GM21423 (cell line): ENCODE measurements around the gene MMP15.
"Not testable (repeated sequence)": the region's sequence is repeated elsewhere in the genome, so short reads cannot be mapped to it uniquely, and the experiment has no call there.

Experiments used
- ATAC-seq: cut with Tn5 transposase; IDR thresholded peaks from one replicate; pipeline ENCODE4 v1.9.1; 2021; ENCODE audit warnings: mild to moderate bottlenecking, moderate library complexity; ENCODE audit not compliant: unreplicated experiment

Gene MMP15

DNA sequence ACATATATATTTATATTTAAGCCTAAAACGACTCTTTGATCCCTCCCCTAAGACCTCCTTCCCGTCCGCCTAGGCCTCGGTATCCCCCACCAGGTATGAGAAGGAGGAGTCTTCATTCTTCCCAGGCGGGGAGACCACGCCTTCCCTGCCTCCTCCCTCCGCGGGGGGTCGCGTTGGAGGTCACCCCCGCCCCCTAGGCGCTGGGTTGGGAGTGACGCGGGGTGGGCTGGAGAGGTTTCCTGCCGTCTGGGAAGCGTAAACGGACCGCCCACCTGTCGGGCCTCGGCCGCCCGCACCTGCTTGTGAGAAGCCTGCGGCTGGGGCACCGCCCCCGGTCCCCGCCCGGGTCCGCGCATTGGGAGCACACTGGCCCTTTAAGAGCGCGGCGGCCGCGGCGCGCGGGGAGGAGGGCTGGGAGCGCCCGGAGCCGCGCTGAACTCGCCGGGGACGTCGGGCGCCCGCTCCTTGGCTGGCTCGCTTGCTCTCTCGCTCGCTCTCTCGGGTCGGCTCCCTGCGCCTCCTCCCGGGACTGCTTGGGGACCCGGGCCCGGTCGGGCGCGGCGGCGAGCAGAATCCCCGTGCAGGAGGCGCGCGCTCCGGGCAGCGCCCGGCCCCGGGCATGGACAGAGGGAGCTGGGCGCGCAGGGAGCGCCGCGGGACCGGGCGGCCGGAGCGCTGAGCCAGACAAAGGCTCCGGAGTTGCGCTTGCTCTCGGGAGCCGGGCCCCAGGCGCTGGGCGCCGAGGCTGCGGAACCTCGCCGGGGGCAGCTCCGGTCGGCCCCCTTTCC is at the start of gene MMP15:
TSS of gene MMP15 (plus strand) at position 404 of the 788 bp plus-strand sequence. CDS start 597 bp downstream, outside the sequence.
- peak; percentile 64 for ATAC-seq

DNA sequence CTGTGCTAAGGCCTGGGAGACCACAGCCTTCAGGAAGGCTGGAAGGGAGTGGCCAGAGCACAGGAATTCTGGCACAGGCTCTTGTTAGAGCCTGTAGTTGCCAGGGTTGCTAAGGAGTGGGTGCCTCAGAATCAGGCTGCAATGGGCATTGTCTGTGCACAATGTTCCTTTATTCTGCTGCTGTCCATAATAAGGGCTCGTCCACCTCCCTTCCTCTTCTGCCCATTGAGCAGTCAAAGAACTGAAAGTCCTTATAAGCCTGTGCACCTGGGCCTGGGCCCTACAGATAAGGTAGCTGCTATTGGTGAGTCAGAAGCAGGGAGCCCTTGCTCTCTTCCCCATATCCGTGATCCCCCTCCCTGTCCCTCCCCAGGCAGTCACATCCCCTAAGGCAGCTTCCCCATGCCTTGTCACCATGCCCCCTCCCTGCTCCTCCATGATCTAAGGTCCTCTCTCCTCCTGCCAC is 49.2 kb upstream of the MMP15 start:
- no peak for ATAC-seq

DNA sequence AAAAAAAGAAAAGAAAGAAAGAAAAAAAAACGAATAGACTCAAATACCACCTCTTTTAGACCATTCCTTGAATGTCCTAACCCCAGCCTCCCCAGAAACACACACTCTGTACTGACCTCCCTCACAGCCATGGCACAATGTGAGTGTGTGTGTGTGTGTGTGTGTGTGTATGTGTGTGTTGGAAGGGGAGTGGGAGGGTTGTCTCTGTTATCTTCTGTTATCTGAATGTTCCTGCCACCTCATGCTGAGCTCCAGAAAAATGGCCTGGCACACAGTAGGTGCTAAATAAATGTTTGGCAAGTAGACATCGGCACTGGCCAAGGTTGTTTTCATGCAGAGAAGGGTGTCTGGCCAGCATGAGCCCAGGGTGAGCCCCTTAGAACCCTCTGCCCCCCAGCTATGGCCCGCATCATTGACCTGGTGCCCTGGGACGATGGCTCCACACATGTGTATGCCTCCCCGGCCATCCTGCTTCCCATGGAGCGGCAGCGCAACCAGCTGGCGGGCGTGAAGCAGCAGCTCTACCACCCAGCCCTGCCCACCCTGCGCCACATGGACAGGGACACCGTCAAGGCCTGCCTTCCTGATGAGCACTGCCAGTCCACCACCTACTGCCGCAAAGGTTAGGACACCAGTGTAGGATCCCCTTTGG is 48.0 kb upstream of the MMP15 start:
- ATAC-seq, result no peak

DNA sequence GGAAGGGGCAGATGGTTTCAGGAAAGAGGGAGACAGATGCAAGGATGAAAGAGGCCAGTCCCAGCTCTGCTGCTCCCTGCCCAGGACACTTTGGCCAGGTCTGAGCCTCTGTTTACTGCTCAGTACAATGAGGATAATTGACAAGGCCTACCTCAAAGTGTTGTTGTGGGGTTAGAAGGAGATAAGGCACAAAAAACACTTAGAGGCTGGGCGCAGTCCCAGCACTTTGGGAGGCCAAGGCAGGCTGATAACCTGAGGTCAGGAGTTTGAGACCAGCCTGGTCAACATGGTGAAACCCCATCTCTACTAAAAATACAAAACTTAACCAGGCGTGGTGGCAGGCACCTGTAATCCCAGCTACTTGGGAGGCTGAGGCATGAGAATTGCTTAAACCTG is 47.5 kb upstream of the MMP15 start:
- ATAC-seq, result not testable (repeated sequence)

DNA sequence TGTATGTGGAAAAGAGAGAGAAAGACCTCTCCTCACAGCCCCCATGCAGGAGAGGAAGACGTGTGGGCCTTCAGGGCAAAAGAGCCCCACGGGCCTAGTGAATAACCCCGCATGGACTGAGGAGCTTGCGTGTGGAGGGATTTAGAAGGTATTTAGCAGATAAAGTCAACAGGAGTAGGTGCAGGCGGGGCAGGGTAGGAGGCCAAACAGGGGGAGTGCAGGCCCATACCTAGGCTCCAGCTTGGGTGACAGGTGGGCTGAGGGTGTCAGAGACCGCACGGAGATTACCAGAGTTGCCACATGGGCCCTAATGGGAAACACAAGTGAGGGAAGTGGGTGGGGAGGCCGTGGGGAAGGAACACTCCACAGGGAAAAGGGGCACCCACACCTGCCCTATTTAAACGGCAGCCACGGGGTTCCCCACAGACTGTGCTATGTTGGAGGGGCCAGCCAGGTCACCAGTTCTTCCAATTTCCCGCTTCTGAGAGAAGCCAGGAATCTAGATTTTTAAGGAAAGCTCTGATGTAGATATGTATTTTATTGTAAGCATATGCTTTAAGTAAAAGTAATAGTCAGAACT is 46.5 kb upstream of the MMP15 start:
- no peak for ATAC-seq

DNA sequence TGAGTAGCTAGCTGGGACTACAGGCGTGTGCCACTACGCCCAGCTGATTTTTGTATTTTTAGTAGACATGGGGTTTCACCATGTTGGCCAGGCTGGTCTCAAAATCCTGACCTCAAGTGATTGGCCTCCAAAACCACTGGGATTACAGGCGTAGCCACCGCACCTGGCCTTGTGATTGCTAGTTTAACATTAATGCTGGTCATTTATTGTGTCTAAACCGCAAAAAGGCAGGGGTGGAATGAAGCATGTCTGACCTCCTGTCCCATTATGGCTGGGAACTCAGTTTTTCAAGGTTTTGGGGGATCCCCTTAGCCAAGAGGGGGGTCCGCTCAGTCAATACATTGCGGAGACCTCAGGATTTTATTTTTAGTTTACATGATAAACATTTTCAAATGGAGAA is 43.9 kb upstream of the MMP15 start:
- ATAC-seq, result no peak

DNA sequence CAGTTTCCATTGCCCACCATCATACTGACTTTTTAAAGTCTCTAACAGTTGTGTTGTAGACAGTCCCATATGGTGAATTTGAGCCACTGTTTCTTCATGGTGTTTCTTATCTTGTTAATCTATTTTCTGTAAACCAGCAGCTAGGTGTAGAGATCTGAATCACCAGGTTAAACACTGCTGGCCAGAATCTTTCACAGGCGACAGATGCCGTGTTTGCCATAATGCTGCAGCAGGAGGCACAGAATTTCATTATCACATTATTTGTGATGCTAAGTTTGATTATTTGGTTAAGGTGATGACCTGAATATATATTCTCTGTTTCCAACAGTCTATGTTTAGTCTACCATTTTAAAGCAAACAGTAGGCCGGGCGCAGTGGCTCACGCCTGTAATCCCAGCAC is 43.2 kb upstream of the MMP15 start:
- ATAC-seq, result no peak

DNA sequence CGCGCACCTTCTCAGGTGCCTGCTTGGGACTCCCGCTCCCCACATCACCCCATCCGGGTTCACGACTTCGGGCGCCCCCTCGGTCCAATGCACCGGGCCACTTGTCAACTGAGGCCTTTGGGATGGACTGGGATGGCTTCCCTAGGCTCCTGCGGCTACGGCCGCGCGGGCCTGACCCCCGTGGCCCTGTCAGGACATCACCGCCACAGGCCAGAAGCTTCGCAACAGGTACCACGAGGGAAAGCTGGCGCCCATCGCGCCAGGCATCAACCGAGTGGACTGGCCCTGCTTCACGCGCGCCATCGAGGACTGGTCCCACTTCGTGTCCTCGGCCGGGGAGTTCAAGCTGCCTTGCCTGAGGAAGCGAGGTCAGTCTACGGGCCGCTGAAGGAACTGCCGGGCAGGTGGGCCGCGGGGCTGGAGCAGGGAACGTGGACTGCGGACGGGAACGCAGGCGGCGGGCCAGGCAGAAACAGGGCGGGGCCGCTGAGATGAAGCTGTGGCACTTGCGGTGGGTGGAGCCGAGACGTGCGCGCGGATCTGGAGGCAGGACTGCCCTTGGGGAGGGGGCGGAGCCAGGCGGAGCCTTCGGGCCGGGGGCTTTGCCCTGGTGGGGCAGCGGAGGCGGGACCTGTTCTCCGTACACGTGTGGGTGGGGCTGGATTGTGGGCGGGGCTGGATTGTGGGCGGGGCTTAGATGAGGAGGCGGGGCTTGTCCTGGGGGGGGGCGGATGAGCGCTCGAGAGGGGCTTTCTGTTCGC is 40.9 kb upstream of the MMP15 start:
- peak; percentile 84 for ATAC-seq

DNA sequence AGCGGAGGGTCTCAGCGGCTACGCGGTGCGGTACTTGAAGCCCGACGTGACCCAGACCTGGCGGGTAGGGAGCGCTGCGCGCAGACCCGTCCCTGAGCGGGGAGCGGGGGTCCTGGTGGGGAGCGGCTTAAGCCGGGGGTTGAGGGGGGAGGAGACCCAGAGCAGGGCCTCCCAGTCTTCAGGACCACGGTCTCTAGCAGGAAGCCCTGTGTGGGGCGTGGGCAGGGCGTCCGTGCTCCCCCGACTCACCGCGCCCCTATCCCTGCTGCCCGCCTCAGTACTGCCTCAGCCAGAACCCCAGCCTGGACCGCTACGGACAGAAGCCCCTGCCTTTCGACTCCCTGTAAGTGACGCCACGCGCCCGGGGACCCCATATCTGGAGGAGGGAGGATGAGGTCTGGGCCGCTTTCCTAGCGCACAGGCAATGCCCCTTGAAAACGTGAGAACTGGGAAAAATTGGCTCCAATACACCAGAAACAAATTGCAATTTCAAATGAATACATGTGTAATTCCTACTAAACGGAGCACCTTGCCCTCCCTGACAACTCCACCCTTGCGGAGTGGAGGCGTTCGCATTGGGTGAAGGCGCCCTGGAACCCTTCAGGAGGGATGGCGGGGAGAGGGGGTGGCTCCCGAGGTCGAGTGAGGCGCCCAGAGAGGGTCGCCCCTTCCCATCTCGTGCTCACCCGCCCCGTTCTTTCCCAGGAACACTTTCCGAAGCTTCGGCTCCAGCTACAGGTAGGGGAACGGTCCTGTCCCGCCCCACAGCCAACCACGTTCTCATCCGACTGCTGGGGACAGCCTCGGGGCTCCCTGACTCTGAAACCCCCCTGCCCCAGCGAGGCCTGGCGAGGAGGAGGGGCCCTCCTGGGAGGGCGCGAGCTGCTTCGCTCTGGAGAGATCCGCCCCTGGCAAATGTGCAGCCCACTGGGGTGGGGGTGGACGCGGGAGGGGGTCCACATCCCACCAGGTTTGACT is 40.1 kb upstream of the MMP15 start:
- ATAC-seq, result peak; percentile 9

DNA sequence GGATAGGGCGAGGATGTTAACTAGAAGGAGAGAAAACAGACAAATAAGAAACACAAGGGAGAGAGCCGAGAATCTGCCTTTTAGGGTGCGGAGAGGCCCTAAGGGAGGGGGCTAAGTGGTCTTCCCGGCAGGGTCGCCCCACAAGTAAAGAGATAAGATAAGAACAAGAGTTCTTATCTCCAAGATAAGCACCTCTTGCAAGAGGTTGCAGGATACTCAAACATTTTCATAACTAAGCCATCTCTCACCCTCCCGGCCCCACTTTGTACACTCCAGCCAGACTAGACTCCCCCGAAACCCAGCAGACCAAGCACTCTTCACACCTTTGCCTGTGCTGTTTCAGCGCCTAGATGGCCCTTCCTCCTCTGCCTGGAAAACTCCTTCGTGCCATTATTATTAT is 39.4 kb upstream of the MMP15 start:
- no peak for ATAC-seq

DNA sequence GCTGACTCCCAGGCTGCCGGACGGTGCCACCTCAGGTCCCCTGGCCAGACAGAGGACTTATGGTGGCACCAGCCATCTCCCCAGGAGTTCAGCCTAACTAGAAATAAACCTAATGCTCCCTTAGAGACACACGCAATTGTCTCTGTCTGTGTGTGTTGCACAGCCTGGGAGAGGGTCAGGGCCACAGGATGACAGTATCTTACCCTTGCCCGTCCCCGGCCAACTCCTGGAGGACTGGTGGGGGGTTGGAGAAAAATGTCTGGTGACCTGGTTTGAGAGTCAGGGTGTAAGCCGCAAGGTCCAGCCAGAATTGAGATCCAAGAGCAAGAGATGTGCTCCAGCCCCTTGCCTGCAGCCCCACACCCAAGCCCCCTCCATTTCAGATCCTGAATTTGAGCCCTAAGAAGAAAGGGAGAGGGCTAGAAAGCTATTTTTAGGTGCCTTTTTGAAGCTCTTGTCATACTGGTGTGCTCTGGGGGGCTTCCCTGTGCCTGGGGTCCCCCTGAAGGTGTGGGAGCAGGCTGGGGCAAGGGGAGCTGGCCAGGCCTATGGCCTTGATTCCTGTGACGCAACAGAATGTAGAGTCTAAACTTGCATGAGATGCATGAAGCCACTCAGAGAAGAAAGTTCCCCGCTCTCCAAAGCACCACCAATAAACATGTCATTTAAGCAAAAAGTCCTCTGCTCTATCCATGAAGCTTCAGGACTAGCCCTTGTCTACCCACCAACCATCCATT is 37.9 kb upstream of the MMP15 start:
- no peak for ATAC-seq

DNA sequence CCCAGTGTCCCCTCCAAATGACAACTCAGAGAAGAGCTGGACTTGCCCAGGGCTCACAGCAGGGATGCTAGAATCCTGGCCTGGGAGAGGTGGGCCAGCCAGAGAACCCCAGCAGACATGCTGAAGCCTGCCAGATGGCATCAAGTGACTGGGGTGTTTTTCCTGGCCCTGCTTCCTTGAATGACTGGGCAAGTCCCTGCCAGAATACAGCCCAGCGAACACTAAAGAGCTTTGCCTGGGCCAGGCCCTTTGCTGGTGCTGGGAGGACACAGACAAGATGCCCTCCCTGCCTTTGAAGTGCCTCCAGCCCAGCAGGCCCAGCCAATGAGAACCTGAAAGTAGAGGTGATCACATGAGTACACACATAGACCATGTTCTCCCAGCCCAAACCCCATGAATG is 36.6 kb upstream of the MMP15 start:
- ATAC-seq, result no peak

DNA sequence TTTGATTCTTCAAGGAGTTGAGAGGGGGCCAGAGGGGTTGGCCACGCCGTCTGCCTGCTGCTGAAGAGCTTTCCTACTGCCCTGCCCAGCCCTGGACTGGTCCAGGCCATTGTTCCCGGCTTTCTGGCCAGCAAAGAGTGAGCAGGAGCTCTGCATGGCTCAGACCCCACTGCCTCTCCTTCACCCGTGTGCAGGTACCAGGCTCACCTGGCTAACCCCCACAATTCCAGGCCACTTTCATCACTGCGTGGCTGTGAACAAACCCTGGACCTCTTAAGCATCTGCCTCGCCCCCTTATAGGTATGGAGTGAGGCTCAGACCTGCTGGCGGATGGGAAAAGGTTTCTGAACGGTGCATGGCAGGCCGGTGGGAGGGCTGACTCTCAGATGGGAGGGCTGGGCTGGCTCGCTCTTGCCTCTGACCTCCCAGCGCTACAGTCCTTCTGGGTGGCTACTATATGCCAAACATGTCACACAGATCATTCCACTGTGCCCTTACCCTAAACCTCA is 33.9 kb upstream of the MMP15 start:
- no peak for ATAC-seq

DNA sequence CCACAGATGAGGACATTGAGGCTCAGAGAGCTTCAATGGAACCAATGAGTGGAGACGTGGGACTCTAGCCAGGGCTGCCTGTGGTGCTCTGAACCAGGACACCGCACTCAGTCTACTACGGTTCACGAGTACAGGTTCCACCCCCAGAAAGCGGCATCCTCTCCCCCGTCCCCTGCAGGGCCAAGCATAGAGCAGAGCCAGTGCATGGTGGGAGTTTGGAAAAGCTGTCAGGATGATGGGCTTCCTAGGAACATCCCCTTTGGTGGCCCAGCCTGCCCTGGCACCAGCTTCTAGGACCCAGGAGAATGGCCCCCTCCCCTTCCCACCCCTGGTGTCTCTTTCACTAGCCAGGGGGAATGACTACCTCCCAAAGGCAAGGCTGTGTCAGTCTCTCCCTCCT is 33.5 kb upstream of the MMP15 start:
- no peak for ATAC-seq

DNA sequence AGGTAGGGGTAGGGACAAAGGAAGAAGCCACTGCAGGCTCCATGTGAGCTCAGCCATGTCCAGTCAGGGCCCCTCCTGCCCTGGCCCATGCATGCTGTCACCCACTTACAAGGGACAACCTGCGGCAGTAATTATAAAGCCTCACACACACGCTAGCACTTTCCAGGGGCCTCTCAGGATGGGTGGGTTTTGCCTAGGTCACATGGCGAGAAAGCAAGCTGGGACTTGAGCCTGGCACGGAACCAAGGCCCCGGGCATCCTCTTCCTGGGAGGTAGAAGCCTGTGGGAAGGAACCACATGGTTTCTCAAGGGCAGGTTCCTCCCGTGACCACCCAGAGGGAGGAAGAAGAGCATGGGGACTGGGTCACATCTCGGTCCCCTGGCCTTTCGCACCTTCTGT is 32.1 kb upstream of the MMP15 start:
- ATAC-seq, result no peak

DNA sequence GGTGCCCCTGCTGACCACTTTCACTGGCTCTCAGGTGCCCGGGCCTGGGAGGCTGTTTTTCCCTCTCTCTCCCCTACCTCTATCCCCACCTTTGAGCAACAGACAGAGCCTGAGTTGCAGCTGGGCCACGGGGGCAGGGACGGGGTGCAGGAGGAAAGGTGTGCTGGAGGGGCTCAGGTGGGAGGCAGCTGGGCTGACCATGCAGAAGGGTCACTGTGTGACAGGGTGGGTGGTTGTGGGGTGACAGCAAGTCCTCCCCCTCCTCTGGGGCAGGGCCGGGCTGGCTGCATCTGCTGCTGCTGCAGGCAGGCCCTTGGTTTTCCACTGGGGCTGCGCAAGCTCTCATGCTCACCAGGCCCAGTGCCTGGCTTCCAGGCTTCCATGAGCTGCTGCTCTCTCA is 31.7 kb upstream of the MMP15 start:
- no peak for ATAC-seq

DNA sequence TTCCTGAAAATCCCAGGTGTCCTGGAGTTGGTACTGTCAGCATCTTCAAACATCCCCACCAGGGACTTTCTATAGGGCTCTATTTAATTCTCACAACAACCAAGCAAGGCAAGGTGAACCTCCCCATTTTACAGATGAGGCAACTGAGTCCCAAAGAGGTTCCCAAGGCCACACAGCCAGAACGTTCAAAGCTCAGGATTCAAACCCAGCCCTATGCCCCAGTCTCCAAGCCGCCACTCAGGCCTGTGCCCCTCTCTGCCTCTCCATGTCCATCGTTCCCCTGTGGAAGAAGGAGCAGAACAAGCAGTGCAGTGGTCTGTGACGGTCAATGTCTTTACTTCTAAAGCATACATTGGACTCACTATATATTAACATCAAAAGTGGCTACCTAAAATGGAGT is 31.2 kb upstream of the MMP15 start:
- ATAC-seq, result no peak

DNA sequence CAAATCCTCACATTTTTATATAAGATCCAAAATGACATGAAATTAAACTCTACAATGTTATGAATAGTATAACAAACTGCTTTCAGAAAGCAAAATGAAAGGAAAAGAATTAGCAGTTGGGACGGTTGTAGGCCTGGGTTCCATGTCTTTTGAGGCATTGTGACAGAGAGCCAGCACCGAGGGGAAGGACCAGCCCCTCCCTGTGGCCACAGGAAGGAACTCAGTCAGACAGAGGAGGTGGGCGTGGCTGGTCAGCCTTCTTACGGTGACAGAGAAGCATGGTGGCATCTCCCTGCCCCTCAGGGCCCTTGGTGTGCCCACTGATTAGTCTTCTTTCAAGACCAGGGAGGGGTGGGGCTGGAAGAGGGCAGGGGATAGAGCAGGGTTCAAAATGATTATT is 30.8 kb upstream of the MMP15 start:
- no peak for ATAC-seq

DNA sequence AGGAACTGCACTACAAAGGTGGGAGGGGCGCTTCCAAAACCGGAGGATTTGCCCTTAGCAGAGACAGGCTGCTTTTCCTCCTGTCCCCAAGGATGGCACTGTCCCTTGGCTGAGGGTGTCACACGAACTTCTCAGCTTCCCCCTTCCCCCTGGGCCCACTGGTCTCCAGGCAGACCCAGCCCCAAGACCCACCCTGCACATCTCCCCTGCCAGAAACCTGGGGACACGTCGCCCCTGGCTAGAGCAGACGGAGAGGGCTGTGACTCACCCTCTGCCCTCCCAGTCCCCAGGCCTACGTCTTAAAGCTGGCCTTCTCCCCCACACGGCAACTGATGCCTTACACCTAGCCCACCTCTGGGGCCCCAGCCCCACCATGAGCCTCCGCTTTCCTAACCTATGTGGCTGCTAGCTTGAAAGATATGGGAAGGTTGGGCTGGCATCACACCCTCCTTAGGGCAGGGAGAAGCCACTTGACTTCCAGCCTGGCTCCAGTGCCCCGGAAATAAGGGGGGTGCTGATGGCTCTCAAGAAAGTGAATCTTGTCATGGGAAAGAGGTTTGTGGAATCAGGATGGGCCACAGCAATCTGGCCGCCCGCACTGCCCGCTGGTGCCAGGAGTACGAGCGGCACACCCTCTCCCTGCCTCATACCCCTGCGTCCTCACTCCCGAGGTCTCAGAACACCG is 29.7 kb upstream of the MMP15 start:
- no peak for ATAC-seq
